Measurements from ENCODE around the gene TSPEAR. TPM values are rescaled to one million over a fixed set of nuclear protein-coding genes. Genes with fewer than 3 reads are reported as not detected.
"Not testable (repeated sequence)": the region's sequence is repeated elsewhere in the genome, so short reads cannot be mapped to it uniquely, and the experiment has no call there.

TSPEAR gene
- total RNA-seq, 2 experiments from 2014 or later: not detected

DNA sequence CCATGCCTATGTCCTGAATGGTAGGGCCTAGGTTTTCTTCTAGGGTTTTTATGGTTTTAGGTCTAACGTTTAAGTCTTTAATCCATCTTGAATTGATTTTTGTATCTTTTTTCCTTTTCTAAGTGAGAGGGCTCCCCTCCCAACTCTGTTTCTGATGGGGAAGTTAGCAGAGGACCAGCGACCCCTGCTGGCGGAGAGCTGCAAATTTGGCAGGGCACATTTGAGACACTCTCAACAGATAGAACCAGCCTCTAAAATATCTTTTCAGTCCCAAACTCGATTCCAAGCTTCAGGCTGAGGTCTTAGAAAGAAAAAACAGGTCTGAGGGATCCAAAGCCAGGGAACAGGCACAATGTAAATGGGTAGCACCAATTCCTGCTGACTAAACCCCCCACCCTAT, 223.5 kb downstream of the TSPEAR start:
- POLR2A ChIA-PET: no interaction called here
- CTCF ChIA-PET: interaction anchor here (0.5 to 1.2 kb wide), 3 partner anchors 31 to 51 kb away, joined by 3 to 4 read pairs (median 3); no protein-coding TSS in a partner anchor

DNA sequence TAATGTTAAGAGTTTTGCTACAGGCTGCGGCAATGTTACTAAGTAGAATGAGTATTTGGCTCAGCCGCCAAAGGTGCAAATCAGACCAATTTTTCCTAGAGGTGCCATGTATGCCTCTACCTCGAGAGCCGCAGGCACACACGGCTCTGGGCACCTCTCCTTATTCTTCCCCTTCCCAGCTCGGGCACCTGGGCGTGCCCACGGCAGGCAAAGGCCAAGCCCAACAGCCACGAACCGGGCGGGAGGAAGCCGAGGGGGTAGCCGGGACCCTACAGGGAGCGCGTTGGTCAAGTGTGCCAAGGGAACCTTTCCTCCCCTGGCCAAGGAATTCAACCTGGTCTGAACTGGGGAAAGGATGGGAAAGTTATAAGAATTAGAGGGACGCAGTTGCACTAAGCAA, 225.1 kb downstream of the TSPEAR start:
- ChIA-PET POLR2A (no interaction called here), CTCF (no interaction called here)

GRCh38 chr21:44485796-44486195, 225.6 kb downstream of the TSPEAR start:
- ChIA-PET CTCF (no interaction called here), POLR2A (no interaction called here)

DNA sequence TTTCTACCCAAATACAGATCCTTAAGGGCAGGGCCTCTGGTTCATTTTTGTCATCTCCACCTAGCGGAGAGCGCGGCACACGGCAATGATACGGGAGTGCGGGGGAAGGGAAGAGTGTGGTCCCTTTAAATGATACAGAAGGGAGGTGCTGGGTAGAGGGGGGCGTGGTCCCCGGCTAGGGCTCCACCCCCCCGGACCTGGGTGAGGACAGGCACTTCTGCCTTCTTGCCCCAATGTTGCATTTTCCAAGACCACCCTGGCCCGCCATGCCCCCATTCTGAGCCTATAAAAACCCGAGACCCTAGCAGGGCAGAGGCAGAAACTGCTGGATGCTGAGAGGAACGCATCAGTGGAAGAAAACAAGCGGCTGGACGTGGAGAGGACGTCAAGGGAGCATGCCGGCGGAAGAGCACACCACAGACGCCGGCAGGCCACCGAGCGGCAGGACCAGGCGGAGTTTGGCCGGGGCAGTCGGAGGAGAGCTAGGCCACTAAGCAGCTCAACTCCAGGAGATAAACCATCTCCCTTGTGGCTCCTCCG, 226.0 kb downstream of the TSPEAR start:
- POLR2A ChIA-PET: no interaction called here

DNA sequence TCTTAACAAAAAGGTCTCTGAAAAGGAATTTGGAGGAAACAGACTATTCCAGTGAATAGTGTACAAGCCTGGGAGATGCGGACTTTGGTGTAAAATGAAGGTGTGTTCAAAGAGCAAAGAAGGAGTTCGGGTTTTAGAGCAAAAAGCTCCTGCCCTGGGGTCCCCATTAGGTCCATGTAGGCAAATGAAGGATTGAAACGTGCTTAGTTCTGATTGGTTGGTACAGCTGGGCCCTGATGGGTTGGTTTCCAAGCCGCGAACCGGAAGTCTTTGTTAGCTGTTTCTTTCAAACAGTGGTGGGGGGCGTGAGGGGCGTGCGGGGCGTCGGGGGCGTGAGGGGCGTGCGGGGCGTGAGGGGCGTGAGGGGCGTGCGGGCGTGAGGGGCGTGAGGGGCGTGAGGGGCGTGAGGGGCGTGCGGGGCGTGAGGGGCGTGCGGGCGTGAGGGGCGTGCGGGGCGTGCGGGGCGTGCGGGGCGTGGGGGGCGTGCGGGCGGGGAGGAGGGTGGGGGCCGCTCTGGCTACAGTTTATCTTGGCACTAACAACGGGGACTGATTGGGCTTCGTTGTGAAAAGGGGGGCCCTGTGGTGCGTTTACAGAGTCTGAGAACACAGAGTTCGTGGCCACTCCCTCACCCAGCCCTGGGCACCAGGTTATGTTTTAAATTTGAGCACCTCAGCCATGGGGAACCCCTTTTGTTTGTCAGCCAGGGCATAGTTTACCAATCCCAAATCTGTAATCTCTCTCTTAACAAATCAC, 226.7 kb downstream of the TSPEAR start:
- CTCF ChIA-PET: no interaction called here
- POLR2A ChIA-PET: no interaction called here

More for the DNA sequence above, 226.0 kb downstream of the TSPEAR start:
- CTCF ChIA-PET: no interaction called here

- ChIA-PET POLR2A (no interaction called here), CTCF (no interaction called here)
Measured at GRCh38 chr21:44483288-44484237, 227.8 kb downstream of the TSPEAR start.

DNA sequence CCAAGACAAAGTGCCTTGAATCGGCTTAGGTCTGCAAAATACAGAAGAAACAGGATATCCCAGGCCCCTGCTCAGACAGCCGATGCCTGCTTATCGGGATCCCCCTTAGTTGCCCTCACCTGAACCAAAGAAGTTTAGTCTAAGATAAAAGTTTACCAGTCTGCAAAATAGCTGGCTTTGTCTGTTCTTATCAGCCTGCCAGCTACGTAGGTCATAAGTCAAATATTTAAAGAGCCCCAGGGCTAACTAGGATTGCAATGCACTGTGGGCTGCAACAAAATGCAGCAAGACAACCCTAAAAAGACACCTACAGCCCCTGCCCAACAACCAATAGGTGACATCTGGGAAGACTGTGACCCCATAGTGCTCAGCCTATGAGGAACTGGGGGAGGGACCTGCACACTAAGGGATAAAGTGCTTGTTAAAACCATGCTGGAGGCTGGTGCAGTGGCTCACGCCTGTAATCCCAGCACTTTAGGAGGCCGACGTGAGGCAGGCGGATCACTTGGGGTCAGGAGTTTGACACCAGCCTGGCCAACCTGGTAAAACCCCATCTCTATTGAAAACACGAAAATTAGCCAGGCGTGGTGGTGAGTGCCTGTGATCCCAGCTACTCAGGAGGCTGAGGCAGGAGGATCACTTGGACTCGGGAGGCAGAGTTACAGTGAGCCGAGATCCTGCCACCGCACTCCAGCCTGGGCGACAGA, 228.6 kb downstream of the TSPEAR start:
- CTCF ChIA-PET: no interaction called here
- POLR2A ChIA-PET: no interaction called here

GRCh38 chr21:44480200-44481053, 230.9 kb downstream of the TSPEAR start:
- POLR2A ChIA-PET: no interaction called here
- CTCF ChIA-PET: interaction anchor here (1.5 kb wide), 1 partner anchor 10 kb away, joined by 5 read pairs; no protein-coding TSS in a partner anchor

DNA sequence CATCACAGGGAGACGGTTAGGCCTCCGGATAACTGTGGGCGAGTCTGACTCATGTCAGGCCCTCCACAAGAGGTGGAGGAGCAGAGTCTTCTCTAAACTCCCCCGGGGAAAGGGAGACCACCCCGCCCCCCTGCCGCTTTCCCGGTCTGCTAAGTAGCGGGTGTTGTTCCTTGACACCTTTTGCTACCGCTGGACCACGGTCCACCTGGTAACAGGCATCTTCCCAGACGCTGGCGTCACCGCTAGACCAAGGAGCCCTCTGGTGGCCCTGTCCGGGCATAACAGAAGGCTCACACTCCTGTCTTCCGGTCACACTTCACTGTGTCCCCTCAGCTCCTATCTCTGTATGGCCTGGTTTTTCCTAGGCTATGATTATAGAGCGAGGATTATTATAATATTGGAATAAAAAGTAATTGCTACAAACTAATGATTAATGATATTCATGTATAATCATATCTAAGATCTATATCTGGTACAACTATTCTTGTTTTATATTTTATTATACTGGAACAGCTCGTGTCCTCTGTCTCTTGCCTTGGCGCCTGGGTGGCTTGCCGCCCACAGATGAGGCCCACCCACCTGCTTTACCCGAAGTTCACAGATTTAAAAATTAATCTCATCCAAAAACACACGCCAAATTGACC, 231.7 kb downstream of the TSPEAR start:
- POLR2A ChIA-PET: not testable (repeated sequence)
- CTCF ChIA-PET: interaction anchor here (1.5 kb wide), 1 partner anchor 11 kb away, joined by 5 read pairs; no protein-coding TSS in a partner anchor

GRCh38 chr21:44478801-44479167, 232.6 kb downstream of the TSPEAR start:
- ChIA-PET CTCF (no interaction called here), POLR2A (no interaction called here)

- CTCF ChIA-PET: no interaction called here
- POLR2A ChIA-PET: no interaction called here
Measured at GRCh38 chr21:44478124-44478800, 233.1 kb downstream of the TSPEAR start.

- CTCF ChIA-PET: no interaction called here
- POLR2A ChIA-PET: no interaction called here
Measured at GRCh38 chr21:44477712-44478111, 233.7 kb downstream of the TSPEAR start.

DNA sequence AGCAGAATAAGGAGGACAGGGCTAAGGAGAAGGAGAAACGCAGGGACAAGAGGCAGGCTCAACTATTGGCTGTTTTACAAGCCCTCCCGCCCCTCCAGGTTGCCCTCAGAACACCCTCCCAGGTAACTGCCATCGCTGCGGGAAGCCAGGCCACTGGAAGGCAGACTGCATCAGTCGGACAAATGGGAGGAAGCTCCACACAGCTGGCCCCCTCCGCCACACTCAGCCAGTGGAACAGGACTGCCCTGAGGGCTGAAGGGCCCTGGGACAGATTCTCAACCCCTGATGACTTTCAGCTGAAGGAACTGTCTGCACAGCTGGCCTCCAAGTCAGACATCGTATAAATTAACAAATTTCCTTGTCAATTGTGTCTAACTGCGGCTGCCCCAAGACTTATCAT, 234.2 kb downstream of the TSPEAR start:
- POLR2A ChIA-PET: no interaction called here
- CTCF ChIA-PET: no interaction called here

- CTCF ChIA-PET: interaction anchor here (0.6 kb wide), 1 partner anchor 67 kb away, joined by 4 read pairs; no protein-coding TSS in a partner anchor
- POLR2A ChIA-PET: no interaction called here
Measured at GRCh38 chr21:44475266-44475845, 236.0 kb downstream of the TSPEAR start.

- CTCF ChIA-PET: no interaction called here
- POLR2A ChIA-PET: no interaction called here
Measured at GRCh38 chr21:44473915-44474555, 237.3 kb downstream of the TSPEAR start.

GRCh38 chr21:44471996-44472395, 239.4 kb downstream of the TSPEAR start:
- POLR2A ChIA-PET: no interaction called here

GRCh38 chr21:44471341-44471740, 240.0 kb downstream of the TSPEAR start:
- POLR2A ChIA-PET: no interaction called here
- CTCF ChIA-PET: interaction anchor here (1.4 kb wide), 1 partner anchor 323 kb away, joined by 3 read pairs; no protein-coding TSS in a partner anchor

More at GRCh38 chr21:44471996-44472395, 239.4 kb downstream of the TSPEAR start:
- CTCF ChIA-PET: no interaction called here

Data from activated CD8-positive, alpha-beta memory T cell treated with anti-CD3 and anti-CD28 coated beads for 36 hours (primary cell).